HG03378 (cell line): ENCODE data around the gene SCNN1A.
"Not testable (repeated sequence)": the region's sequence is repeated elsewhere in the genome, so short reads cannot be mapped to it uniquely, and the experiment has no call there.

ENCODE experiments used
- ATAC-seq: cut with Tn5 transposase; IDR thresholded peaks from one replicate; pipeline ENCODE4 v1.9.1; 2021; ENCODE audit warnings: mild to moderate bottlenecking, moderate library complexity; ENCODE audit not compliant: unreplicated experiment

The SCNN1A gene

GRCh38 chr12:6351622-6352021 lies 23.7 kb downstream of the SCNN1A start:
- ATAC-seq = no peak

- no peak for ATAC-seq
Observed at GRCh38 chr12:6347367-6348338, 27.7 kb downstream of the SCNN1A start.

DNA sequence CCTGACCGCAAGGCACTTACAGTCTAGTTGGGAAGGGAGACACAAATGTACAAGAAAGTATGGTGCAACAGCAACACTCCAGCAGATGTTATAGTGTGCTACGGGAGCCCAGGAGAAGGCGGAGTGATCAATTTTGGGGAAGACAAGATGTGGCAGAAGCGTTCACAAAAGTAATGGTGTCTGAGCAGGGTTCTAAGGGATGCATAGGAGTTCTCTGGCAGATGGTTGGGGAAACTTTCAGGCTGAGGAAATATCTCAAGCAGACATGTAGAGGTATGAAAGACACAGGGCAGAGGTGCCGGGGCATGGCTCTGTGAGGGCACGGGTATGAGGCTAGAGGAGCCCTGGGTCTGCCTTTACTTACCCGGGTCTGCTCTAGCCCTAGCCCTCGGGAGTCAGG lies 28.4 kb downstream of the SCNN1A start:
- no peak for ATAC-seq

- ATAC-seq = no peak
Observed at GRCh38 chr12:6346235-6346832, 29.0 kb downstream of the SCNN1A start.

- ATAC-seq = no peak
Observed at GRCh38 chr12:6345319-6346091, 29.9 kb downstream of the SCNN1A start.

GRCh38 chr12:6344101-6344660 lies 31.2 kb downstream of the SCNN1A start:
- not testable (repeated sequence) for ATAC-seq

- ATAC-seq = no peak
Observed at GRCh38 chr12:6343518-6343917, 31.8 kb downstream of the SCNN1A start.

DNA sequence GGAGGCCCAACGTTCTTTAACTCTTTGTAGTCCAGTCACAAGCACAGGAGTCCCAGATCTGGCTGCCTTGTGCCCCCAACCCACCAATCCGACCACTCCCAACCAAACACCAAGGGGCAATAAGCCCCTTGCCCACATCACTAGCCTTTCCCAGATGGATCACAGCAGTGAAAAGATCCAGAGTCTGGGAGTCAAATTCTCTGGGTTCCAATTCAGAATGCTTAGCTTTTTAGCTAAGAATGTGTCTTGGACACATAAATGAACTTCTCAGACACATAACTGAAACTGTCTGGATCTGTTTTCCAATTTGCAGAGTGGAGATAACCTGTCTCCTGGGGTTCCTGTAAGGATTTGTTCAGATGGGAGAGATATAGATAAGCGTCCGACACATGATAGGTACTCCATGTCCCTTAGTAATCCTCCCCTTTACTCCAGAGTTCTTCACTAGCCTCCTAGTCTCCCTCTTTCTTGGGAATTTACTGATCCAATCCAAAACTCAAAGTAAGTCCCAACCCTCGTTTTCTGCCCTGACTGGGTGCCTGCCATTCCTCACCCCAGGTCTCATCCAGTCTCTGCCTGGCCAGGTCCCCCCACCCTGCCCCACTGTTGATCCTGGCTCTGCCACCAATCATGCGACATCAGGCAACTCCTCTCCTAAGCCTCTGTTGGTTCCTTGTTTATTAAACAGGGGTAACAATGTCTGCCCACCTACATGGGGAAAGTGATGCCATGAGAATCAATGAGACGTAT lies 33.0 kb downstream of the SCNN1A start:
- no peak for ATAC-seq

DNA sequence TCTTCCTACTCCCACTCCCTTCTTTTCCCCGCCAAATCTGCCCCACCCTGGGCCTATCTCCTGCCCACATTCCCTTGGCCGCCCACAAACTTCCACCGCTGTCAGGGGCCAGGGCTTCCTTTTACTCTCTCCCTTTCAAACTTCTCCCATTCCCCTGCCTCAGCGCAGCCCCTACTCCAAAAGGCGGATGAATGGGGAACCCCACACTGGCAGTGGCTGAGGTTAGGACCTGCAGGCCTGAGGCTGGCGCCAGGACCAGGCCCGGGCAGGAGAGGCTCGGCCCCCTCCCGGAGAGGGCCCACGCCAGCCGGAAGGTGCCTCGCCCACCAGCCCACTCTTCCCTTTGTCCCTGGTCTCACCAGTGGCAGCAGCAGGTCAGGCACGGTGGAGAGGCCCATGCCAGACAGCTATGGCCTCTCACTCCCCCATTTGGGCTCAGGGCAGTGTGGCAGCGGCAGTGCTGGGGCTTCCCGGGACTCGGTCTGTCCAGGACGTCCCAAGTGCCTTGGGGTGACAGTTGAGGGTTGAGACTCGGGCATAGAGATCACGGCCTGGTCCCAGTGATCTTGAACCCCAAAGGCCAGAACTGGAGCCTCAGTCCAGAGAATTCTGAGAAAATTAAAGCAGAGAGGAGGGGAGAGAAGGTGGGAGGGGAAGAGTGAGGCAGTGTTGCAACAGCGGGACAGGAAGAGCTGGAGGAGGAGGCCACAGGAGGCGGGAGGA lies 33.8 kb downstream of the SCNN1A start, which contains the start of gene TNFRSF1A:
TNFRSF1A (minus strand) TSS at position 660 of the 723 bp plus-strand sequence; CDS start at position 398, 262 bp downstream.
- ATAC-seq = no peak

GRCh38 chr12:6340745-6341416 lies 34.5 kb downstream of the SCNN1A start:
- no peak for ATAC-seq

GRCh38 chr12:6340032-6340638 lies 35.2 kb downstream of the SCNN1A start:
- no peak for ATAC-seq

GRCh38 chr12:6338955-6339354 lies 36.4 kb downstream of the SCNN1A start:
- no peak for ATAC-seq

DNA sequence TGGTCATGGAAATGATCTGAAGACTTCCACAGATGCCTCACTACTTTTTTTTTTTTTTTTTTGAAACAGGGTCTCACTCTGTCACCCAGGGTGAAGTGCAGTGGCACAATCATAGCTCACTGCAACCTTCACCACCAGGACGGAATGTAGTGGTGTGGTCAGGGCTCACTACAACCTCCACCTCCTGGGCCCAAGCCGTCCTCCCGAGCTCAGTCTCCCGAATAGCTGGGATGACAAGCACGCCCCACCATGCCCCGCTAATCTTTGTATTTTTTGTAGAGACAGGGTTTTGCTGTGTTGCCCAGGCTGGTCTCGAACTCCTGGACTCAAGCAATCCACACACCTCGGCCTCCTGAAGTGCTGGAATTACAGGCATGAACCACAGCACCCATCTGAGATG lies 36.8 kb downstream of the SCNN1A start:
- ATAC-seq = not testable (repeated sequence)

DNA sequence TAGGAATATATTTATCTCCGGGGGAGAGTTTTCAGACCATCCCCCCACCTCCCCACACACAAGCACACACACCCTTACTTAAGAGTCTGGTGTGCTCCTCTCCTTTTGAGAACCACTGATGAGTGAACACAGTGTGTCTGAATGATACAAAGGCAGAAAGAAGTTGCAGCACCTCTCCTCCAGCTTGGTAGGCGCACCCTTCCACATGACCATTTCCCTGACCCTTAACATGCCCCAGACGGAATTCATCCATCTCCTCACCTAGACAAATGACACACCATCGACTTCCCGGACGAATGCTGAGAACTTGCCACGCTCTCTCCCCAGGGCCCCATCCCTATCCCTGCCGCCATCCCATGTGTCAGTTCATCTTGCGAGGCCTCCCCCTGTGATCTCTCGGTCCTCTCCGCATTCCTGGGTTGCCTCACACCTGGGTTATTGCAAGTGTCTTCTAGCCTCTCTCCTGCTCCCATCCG lies 37.4 kb downstream of the SCNN1A start:
- ATAC-seq = no peak

DNA sequence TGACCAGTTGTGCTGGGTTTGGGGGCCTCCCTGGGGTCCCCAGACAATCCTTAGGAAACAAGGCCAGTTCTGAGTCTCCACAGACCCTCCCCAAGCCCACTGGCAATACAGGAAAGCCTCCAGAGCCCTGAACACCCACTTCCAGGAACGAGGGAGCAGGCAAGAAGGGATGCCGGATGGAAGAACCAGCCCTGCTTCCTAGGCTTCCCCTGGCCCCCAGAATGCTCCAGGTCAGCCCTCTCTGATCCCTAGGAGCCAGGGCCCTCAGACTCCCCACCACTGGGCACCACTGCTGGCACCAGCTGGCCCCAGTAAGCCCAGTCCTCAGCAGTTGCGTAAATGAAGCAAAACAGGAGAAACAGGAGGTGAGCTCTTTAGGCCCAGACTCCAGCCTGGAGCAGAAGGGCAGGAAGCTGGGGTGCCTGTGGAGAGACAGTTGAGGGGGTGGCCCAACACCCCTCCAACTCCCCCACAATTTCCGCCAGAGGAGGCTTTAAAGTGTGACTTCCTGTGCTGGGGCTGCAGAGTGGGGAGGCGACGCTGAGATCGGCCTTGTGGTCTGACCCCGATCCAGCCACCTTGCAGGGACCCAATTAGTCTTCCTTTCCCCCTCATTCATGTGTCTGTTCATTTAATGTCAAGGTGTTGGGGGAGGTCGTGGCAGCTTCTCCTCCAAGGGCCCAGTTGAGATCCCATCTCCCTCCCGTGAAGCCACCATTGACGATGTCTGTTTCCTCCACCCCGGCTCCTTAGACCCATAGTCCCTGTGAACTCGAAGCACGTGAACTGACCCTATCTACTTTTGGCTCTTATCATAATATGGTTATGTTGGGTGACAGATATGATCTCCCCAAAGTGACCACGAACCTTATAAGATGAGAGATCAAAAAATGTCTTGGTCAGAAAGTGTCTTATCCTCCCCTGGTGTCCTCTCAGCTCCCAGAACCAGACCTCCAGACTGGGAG lies 38.2 kb downstream of the SCNN1A start:
- ATAC-seq = no peak

DNA sequence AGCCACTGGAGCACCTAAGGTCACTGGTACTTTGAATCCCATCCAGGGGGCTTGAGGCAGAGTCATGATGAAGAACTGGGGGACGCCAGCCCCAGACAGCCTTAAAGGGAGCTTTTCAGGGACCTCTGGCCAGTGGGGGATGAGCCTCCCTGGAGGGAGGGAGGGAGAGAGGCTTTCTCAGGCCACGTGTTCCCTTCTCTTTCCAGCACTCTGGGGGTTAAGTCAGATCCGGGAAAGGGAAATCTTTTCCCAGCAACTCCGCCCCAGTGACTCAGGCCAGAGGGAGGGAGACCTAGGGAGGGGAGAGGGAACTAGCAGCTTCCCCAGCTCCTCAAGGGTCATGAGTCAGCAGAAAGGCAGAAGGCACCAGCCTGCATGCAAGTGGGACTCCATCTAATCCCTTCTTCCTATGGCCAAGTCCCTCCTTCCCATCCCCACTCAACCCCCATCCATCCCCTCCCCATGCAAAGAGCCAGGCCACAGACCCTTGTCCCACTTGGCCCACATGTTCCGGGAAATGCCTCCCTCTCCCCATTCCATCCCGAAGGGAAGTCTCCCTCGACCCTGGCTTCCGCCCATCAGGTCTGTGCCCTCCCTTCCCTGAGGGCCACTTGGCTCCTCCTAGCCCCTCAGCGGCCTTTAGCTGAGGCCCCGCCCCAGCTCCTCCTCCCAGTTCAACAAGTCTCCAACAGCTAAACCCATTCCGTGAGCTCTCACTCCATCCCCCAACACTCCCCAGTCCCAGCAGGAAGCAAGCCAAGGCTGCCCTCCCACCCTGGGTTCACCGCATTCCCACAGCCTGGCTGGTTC lies 39.1 kb downstream of the SCNN1A start:
- no peak for ATAC-seq
